Activated naive CD4-positive, alpha-beta T cell treated with anti-CD3 and anti-CD28 coated beads for 36 hours (primary cell): Measurements from ENCODE around the gene GPSM3. TPM values are rescaled to one million over a fixed set of nuclear protein-coding genes. Genes with fewer than 3 reads are reported as not detected.
"Not testable (repeated sequence)": the region's sequence is repeated elsewhere in the genome, so short reads cannot be mapped to it uniquely, and the experiment has no call there.

Experiments used
- CTCF ChIA-PET: fragments of 350-600 bp; sonication (Branson Sonifier 250); formaldehyde crosslinking; loops from one replicate; lab custom pipeline; 2021; ENCODE audit warnings: antibody characterized with exemption; lab: Charles Lee
- DNase-seq: peaks from one replicate; pipeline ENCODE4 v3.0.0-alpha.2; 2020
- H3K27ac Mint-ChIP-seq: one replicate; pipeline ENCODE4 v1.8.0; 2021; ENCODE audit warnings: mild to moderate bottlenecking, mixed read lengths
- H3K27me3 Mint-ChIP-seq: one replicate; pipeline ENCODE4 v1.8.0; 2021; ENCODE audit warnings: low read depth, mixed read lengths
- H3K36me3 Mint-ChIP-seq: one replicate; pipeline ENCODE4 v1.8.0; 2021; ENCODE audit warnings: low read depth, mixed read lengths
- H3K4me1 Mint-ChIP-seq: one replicate; pipeline ENCODE4 v1.8.0; 2021; ENCODE audit warnings: low read depth, mixed read lengths
- H3K4me3 Mint-ChIP-seq: one replicate; pipeline ENCODE4 v1.8.0; 2021; ENCODE audit warnings: mild to moderate bottlenecking, moderate library complexity, mixed read lengths
- H3K9me3 Mint-ChIP-seq: one replicate; pipeline ENCODE4 v1.8.0; 2021; ENCODE audit warnings: mixed read lengths
- intact Hi-C: fragments of 100-400 bp; cut with micrococcal nuclease; formaldehyde crosslinking; loops from one replicate; pipeline ENCODE4 v1.15.1; 2023
- microRNA-seq: library from miRNA; unstranded; fragments of <30 nt; microRNA quantifications from one replicate; pipeline ENCODE4 v1.2.0, GENCODE V29; 2022; ENCODE audit warnings: borderline microRNAs expressed, borderline replicate concordance
- total RNA-seq, 2 experiments: library from RNA; stranded (reverse); gene quantifications; one replicate each; pipeline ENCODE4 v1.2.3, GENCODE V29; 2021

Gene GPSM3
- total RNA-seq, 2 experiments from 2014 or later = 71.8 to 72.1 TPM

DNA sequence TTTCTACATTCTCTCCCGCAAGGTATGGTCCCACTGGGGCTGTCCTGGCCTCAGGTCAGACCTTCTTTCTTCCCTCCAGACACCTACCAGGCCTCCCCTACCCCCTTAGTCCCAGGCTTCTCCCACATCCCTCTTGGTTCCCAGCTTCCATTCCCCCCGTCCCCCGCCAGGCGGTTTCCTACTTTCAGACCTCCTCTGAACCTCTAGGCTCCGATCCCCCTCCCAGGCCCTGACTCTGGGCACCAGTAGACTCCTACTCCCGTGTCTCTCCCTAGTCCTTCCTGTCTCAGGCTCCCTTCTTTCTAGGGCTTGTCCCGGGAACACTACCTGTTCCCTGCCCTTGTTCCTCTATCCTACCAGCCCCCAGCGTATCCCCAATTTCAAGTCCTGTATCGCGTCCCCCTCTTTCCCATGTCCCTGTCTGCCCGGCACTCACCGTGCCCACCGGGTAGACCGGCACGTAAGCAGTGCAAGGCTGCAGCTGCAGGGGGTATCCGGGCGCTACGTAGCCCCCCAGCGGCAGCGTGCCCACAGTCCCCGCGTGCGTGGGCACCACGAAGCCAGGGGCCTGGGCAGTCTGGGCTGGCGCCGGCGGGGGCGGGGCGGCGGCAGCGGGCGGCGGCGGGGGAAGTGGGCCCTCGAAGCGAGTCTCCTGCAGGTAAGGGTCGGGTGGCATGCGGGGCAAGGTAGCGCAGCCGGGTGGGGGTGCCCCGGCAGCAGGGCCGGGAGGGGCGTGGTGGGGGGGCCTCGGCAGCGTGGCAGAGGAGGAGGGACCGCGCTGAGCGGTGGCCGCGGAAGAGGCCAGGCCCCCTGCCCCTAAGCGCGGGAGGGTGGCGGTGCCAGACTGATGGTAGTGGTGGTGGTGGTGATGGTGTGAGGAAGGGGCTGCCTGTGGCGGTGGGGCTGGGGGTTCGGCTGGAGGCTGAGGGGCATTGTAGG, 42.2 kb downstream of the GPSM3 start:
- H3K27me3 Mint-ChIP-seq = peaks cover 8% of the 10 kb centered on the region
- H3K4me3 Mint-ChIP-seq = peak overlapping the region; percentile 66
- no peak for DNase-seq
- intact Hi-C loops = loop anchor here (5.0 kb wide), 1 partner anchor 193 kb away; the partner anchor contains the start of genes NELFE and SKIC2
- H3K36me3 Mint-ChIP-seq = no peaks in the 10 kb centered on the region
- CTCF ChIA-PET = no interaction called here
- no peak overlapping the region for H3K27ac Mint-ChIP-seq
- H3K4me1 Mint-ChIP-seq = peaks cover 51% of the 10 kb centered on the region
- no peaks in the 10 kb centered on the region for H3K9me3 Mint-ChIP-seq

DNA sequence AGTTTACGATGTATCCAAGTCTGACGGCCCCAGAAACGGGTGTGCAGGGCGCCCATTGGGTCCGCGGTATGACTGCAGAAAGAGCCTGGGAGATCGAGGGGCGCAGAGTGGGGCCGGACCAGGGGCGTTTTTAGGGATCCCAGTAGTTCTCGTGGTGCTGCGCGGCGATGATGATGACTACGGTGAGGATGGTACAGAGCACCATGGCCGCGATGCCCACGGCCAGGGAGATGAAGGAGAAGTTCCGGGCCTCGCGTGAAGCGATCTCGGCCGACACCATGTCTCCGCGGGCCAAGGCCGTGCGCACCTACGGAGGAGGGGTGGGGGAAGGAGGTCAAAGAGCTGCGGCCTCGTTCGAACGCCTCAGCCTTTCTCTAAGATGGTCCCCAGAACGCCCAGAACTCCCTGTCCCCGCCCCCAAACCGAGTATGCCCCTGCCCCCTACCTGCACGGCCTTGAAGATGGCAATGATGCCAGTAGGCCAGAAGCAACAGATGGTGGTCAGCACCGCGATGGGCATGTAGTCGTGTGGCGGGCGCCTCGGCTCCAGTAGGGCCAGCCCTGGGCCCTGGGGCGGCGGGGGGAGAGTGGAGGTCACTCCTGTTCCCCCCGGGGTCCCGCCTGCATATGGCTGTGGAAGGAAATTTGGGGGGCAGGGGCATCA, 43.2 kb downstream of the GPSM3 start:
- H3K27me3 Mint-ChIP-seq = peaks cover 8% of the 10 kb centered on the region
- H3K27ac Mint-ChIP-seq = peak overlapping the region; percentile 28
- peaks cover 45% of the 10 kb centered on the region for H3K4me1 Mint-ChIP-seq
- no peak for DNase-seq
- no peaks in the 10 kb centered on the region for H3K36me3 Mint-ChIP-seq
- H3K4me3 Mint-ChIP-seq = peak overlapping the region; percentile 76
- intact Hi-C loops = no loop called here
- H3K9me3 Mint-ChIP-seq = no peaks in the 10 kb centered on the region
- CTCF ChIA-PET = interaction anchor here (0.8 kb wide), 1 partner anchor 13 kb away, joined by 4 read pairs; no protein-coding TSS in a partner anchor

DNA sequence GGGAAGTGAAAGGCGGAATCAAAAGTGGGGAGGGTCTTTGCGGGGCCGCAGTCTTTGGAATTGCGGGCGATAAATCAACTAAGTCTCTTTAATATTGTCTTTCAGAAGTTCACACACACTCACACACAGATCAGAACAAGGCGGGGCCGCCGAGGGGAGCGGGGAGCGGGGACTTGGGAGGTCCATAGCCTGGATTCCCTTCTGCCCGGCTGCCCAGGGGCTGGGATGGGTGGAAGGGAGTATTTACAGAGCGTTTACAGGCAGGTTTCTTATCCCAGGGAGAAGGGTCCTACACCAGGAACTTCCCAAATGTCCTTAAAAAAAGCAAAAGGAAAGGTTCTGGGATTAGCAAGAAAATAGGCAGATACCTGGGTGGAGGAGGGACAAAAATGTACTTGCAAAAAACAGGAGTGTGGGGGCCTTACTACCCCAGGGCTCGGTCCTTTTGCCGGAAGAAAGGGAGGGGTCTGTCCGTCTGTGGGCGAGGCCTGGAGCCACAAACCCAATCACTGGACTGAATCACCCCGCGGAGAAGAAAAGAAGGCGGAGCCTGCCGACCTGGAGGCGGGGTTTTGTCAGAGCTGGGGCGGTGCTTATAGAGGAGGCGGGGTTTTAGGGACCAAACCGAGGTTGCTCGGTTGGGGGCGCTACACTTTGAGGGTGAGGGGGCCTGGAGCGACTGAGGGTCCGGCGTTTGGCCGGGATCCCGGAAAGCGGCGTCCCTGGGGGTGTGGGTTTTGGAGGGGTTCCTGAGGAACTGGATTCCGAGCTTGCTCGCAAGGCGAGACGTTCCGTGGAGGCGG, 44.0 kb downstream of the GPSM3 start:
- H3K4me1 Mint-ChIP-seq = peaks cover 44% of the 10 kb centered on the region
- intact Hi-C loops = loop anchor here (1.0 kb wide), 1 partner anchor 18 kb away; the partner anchor contains the start of gene FKBPL
- H3K27me3 Mint-ChIP-seq = peaks cover 8% of the 10 kb centered on the region
- peak; percentile 89 for DNase-seq
- peak overlapping the region; percentile 76 for H3K4me3 Mint-ChIP-seq
- H3K36me3 Mint-ChIP-seq = no peaks in the 10 kb centered on the region
- CTCF ChIA-PET = interaction anchor here (0.8 kb wide), 1 partner anchor 12 kb away, joined by 4 read pairs; no protein-coding TSS in a partner anchor
- peak overlapping the region; percentile 28 for H3K27ac Mint-ChIP-seq
- no peaks in the 10 kb centered on the region for H3K9me3 Mint-ChIP-seq

DNA sequence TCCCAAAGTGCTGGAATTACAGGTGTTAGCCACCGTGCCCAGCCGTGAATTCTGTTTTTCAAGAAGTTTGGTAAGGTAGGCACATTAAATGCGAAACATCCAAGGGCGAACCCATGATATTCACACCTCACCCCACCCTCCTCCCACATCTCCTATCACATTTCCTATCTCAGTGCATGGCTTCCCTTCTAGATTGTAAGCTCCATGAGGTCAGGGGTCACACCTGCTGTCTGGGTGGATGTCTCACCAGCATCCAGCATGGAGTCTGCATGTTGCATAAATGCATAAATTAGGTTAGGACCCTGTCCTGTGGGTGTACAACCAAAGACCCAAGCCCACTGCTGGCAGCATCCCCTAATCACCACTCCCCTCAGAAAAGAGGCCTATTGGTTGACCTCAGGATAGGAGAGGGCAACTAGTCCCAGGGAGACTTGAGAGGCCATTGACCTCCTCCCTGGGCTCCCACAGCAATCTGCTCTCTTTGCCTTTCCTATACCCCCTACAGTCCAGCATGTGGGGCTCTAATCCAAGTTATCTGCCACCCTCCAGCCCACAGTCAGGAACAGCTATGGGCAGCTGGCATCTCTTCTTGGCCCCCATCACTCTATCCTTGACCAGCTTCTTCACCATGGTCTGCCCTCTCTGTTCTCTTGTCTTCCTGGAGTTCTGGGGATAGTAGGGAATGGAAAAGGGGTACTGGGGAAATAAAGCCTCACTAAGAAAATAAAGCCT, 44.9 kb downstream of the GPSM3 start:
- H3K4me1 Mint-ChIP-seq = peaks cover 35% of the 10 kb centered on the region
- intact Hi-C loops = loop anchor here (1.0 kb wide), 1 partner anchor 17 kb away; the partner anchor contains the start of gene FKBPL
- no peak overlapping the region for H3K4me3 Mint-ChIP-seq
- H3K9me3 Mint-ChIP-seq = no peaks in the 10 kb centered on the region
- H3K36me3 Mint-ChIP-seq = no peaks in the 10 kb centered on the region
- CTCF ChIA-PET = interaction anchor here (1.3 kb wide), 1 partner anchor 99 kb away, joined by 4 read pairs; no protein-coding TSS in a partner anchor
- no peak overlapping the region for H3K27ac Mint-ChIP-seq
- DNase-seq = no peak
- peaks cover 8% of the 10 kb centered on the region for H3K27me3 Mint-ChIP-seq

DNA sequence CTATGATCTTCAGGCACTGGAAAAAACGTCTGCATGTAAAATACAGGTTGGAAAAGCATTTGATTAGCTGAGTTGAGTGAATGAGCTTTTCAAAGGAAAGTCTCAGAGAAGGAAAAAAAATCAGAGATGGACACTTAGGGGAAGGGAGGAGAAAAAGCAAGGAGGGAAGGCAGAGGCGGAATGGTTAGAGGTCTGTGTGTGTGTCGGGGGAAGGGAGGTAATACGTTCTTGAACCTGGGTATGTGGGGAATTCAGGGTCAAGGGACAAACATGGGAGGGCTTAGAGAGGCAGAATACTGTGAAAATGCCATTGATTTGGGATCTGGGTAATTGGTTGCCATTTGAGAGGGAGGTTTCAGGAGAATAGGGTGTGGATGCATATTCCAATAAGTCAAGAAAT, 45.8 kb downstream of the GPSM3 start:
- CTCF ChIA-PET = interaction anchor here (0.6 to 1.3 kb wide), 2 partner anchors 100 to 1066 kb away, joined by 4 to 5 read pairs; no protein-coding TSS in a partner anchor
- peak overlapping the region; percentile 2 for H3K27ac Mint-ChIP-seq
- no peak for DNase-seq
- H3K9me3 Mint-ChIP-seq = no peaks in the 10 kb centered on the region
- no peaks in the 10 kb centered on the region for H3K36me3 Mint-ChIP-seq
- H3K4me1 Mint-ChIP-seq = peaks cover 28% of the 10 kb centered on the region
- H3K27me3 Mint-ChIP-seq = peaks cover 8% of the 10 kb centered on the region
- intact Hi-C loops = no loop called here
- H3K4me3 Mint-ChIP-seq = no peak overlapping the region

DNA sequence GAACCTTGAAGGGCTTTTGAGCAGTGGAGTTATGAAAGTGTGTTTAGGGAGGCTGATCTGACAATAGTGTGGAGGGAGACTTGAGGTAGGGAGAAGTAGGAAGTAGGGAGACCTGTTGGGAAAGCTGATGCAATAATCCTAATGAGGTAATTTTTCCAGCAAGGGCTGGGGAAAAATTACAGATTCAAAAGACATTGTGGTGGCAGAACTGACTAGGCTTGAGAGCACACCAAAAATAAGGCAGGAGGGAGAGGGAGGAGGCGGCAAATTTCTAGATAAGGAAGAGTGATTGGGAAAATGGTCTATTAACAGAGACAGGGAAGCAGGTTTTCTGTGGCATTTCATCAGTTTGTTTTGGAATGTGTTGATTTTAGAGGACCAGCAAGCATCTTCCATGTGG, 46.2 kb downstream of the GPSM3 start:
- H3K27ac Mint-ChIP-seq = no peak overlapping the region
- intact Hi-C loops = no loop called here
- H3K36me3 Mint-ChIP-seq = no peaks in the 10 kb centered on the region
- no peak overlapping the region for H3K4me3 Mint-ChIP-seq
- H3K9me3 Mint-ChIP-seq = no peaks in the 10 kb centered on the region
- H3K27me3 Mint-ChIP-seq = peaks cover 8% of the 10 kb centered on the region
- H3K4me1 Mint-ChIP-seq = peaks cover 25% of the 10 kb centered on the region
- DNase-seq = no peak
- CTCF ChIA-PET = no interaction called here

DNA sequence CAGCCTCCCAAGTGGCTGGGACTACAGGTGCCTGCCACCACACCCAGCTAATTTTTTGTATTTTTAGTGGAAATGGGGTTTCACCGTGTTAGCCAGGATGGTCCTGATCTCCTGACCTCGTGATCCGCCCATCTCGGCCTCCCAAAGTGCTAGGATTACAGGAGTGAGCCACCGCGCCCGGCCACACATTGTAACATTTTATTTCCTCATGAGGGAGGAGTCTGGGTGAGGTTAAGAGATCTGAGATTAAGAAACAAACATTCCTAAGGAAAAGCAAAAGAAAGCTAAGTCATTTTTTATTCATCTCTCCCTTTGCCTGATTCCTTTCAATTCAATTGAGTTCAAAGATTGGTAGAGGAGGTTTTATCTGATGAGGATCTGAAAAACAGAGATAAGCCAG, 48.2 kb downstream of the GPSM3 start:
- H3K36me3 Mint-ChIP-seq, DNase-seq, H3K27me3 Mint-ChIP-seq, CTCF ChIA-PET, H3K9me3 Mint-ChIP-seq, H3K4me3 Mint-ChIP-seq, H3K27ac Mint-ChIP-seq, intact Hi-C loops: not testable (repeated sequence)
- peaks cover 13% of the 10 kb centered on the region for H3K4me1 Mint-ChIP-seq

Small RNA genes lying within 50 kb of the gene (microRNA-seq; reads per million reads assigned to microRNA genes)
- 3.8 reads per million for gene MIR6721
- gene MIR6833 = not detected

Other genes starting within 250 kb of the GPSM3 start
- gene CFB, start 246.5 kb downstream of the GPSM3 start, total RNA-seq = 1 to 10 TPM in 1 of 2 experiments, under 1 TPM in 1; 0.74 to 1.7 TPM
- gene NELFE, start 233.7 kb downstream of the GPSM3 start, total RNA-seq = 10 to 100 TPM; 83.2 to 87.4 TPM
- gene SKIC2, start 233.5 kb downstream of the GPSM3 start, total RNA-seq = 100 to 1,000 TPM in 1 of 2 experiments, 10 to 100 TPM in 1; 93.6 to 101 TPM
- gene DXO, start 220.5 kb downstream of the GPSM3 start, total RNA-seq = 10 to 100 TPM; 12.5 to 13.0 TPM
- gene C4A, start 210.6 kb downstream of the GPSM3 start, total RNA-seq = 1 to 10 TPM; 3.2 to 3.5 TPM
- gene C4B, start 177.8 kb downstream of the GPSM3 start, total RNA-seq = 1 to 10 TPM; 2.7 to 3.3 TPM
- gene CYP21A2, start 154.2 kb downstream of the GPSM3 start, total RNA-seq = under 1 TPM in 1 of 2 experiments, not detected in 1; 0.19 TPM
- gene TNXB, start 83.3 kb downstream of the GPSM3 start, total RNA-seq = 1 to 10 TPM; 2.9 to 4.8 TPM
- 10 to 100 TPM; 68.2 to 69.4 TPM for gene ATF6B, start 64.4 kb downstream of the GPSM3 start, total RNA-seq
- 1 to 10 TPM; 6.0 to 6.2 TPM for gene FKBPL, start 62.4 kb downstream of the GPSM3 start, total RNA-seq
- 1 to 10 TPM; 1.1 TPM for gene PRRT1, start 40.7 kb downstream of the GPSM3 start, total RNA-seq
- 10 to 100 TPM; 13.2 to 14.8 TPM for gene PPT2, start 38.5 kb downstream of the GPSM3 start, total RNA-seq
- gene EGFL8, start 28.0 kb downstream of the GPSM3 start, total RNA-seq = 1 to 10 TPM; 6.1 to 9.5 TPM
- gene AGPAT1, start 16.6 kb downstream of the GPSM3 start, total RNA-seq = 10 to 100 TPM; 25.8 to 26.5 TPM
- gene RNF5, start 14.2 kb downstream of the GPSM3 start, total RNA-seq = 10 to 100 TPM; 39.5 to 39.9 TPM
- gene AGER, start 8.4 kb downstream of the GPSM3 start, total RNA-seq = 10 to 100 TPM; 15.6 to 17.0 TPM
- 10 to 100 TPM; 46.5 to 47.7 TPM for gene PBX2, start 2.4 kb downstream of the GPSM3 start, total RNA-seq
- gene NOTCH4, start 31.4 kb upstream of the GPSM3 start, total RNA-seq = under 1 TPM in 1 of 2 experiments, not detected in 1; 0.50 TPM
- gene TSBP1, start 179.3 kb upstream of the GPSM3 start, total RNA-seq = not detected
- gene BTNL2, start 214.5 kb upstream of the GPSM3 start, total RNA-seq = not detected
- 1 to 10 TPM; 1.1 to 1.6 TPM for gene HLA-DRA, start 247.2 kb upstream of the GPSM3 start, total RNA-seq